IMR-90 (cell line): Measurements from ENCODE around the gene ESR2. TPM values are rescaled to one million over a fixed set of nuclear protein-coding genes. Genes with fewer than 3 reads are reported as not detected.

Experiments
- ATAC-seq: fragments of 200-7000 bp; cut with Tn5 transposase; 2 replicates; pipeline ENCODE4 v1.9.1; 2020; ENCODE audit warnings: low read depth, mild to moderate bottlenecking, moderate library complexity
- BruUV-seq: library from RNA; stranded (reverse); fragments of 400-500 nt; replicated peaks from 2 replicates; lab custom pipeline; 2021; lab: Mats Ljungman, UMichigan
- CTCF ChIA-PET: fragments of 300-600 bp; formaldehyde crosslinking; extraction: SDS; loops from one replicate; lab custom pipeline; 2021; ENCODE audit warnings: antibody characterized with exemption; lab: Yijun Ruan, JAX
- POLR2A ChIA-PET: fragments of 300-600 bp; sonication (Branson Sonifier 250); formaldehyde crosslinking; loops from one replicate; lab custom pipeline; 2022; ENCODE audit warnings: antibody characterized with exemption; ENCODE audit not compliant: unreplicated experiment; lab: Charles Lee
- DNase-seq: peaks from one replicate; pipeline ENCODE4 v3.0.0; 2013
- H2AFZ ChIP-seq: replicated peaks from 2 replicates; pipeline ENCODE3; 2013; ENCODE audit warnings: low read length, mild to moderate bottlenecking; ENCODE audit not compliant: poor library complexity
- H2AK5ac ChIP-seq: 2 replicates; pipeline ENCODE4 v1.6.1; 2013; ENCODE audit warnings: low read depth, low read length, inconsistent platforms
- H2AK9ac ChIP-seq: replicated peaks from 2 replicates; pipeline ENCODE3; 2013; ENCODE audit warnings: mild to moderate bottlenecking, low read depth, low read length, moderate library complexity; ENCODE audit not compliant: poor library complexity
- H2BK120ac ChIP-seq: 2 replicates; pipeline ENCODE4 v1.6.1; 2013; ENCODE audit warnings: low read depth, low read length, inconsistent platforms
- H2BK15ac ChIP-seq: 3 replicates; pipeline ENCODE4 v1.6.1; 2013; ENCODE audit warnings: low read depth, low read length, inconsistent platforms
- H2BK20ac ChIP-seq: 2 replicates; pipeline ENCODE4 v1.6.1; 2013; ENCODE audit warnings: low read depth, mild to moderate bottlenecking, inconsistent platforms, low read length, moderate library complexity
- H2BK5ac ChIP-seq: 2 replicates; pipeline ENCODE4 v1.6.1; 2013; ENCODE audit warnings: mild to moderate bottlenecking, low read depth, low read length, inconsistent platforms; ENCODE audit not compliant: poor library complexity, severe bottlenecking
- H3K14ac ChIP-seq: replicated peaks from 2 replicates; pipeline ENCODE4 v1.6.1; 2013; ENCODE audit warnings: low read depth, low read length, inconsistent platforms
- H3K18ac ChIP-seq: 2 replicates; pipeline ENCODE4 v1.6.1; 2013; ENCODE audit warnings: low read depth, low read length, control low read depth
- H3K23ac ChIP-seq: 2 replicates; pipeline ENCODE4 v1.6.1; 2013; ENCODE audit warnings: low read depth, low read length, inconsistent platforms
- H3K27ac ChIP-seq: 2 replicates; pipeline ENCODE4 v1.5.1; 2013; ENCODE audit warnings: mild to moderate bottlenecking, control low read depth, low read length; ENCODE audit not compliant: insufficient read depth
- H3K27me3 ChIP-seq: 2 replicates; pipeline ENCODE4 v1.6.1; 2013; ENCODE audit warnings: low read length; ENCODE audit not compliant: control insufficient read depth, insufficient read depth
- H3K36me3 ChIP-seq: 2 replicates; pipeline ENCODE4 v1.6.1; 2013; ENCODE audit warnings: low read length, mixed read lengths; ENCODE audit not compliant: control insufficient read depth, insufficient read depth
- H3K4ac ChIP-seq: 2 replicates; pipeline ENCODE4 v1.6.1; 2013; ENCODE audit warnings: low read depth, low read length, inconsistent platforms
- H3K4me1 ChIP-seq: 2 replicates; pipeline ENCODE4 v1.6.1; 2013; ENCODE audit warnings: low read length, mixed read lengths; ENCODE audit not compliant: control insufficient read depth, insufficient read depth
- H3K4me2 ChIP-seq: 2 replicates; pipeline ENCODE4 v1.6.1; 2013; ENCODE audit warnings: low read depth, mild to moderate bottlenecking, control low read depth, low read length, moderate library complexity
- H3K4me3 ChIP-seq: 2 replicates; pipeline ENCODE4 v1.5.1; 2013; ENCODE audit warnings: low read depth, mild to moderate bottlenecking, control low read depth, low read length, moderate library complexity; ENCODE audit not compliant: insufficient read depth
- H3K56ac ChIP-seq: 2 replicates; pipeline ENCODE4 v1.6.1; 2013; ENCODE audit warnings: low read length, inconsistent platforms; ENCODE audit not compliant: insufficient read depth; ENCODE audit errors: extremely low read depth
- H3K79me1 ChIP-seq, 2 experiments: 2 replicates each; pipeline ENCODE4 v1.6.1; 2013; ENCODE audit warnings: low read length in 2 of 2, inconsistent platforms in 1 of 2, low read depth in 1 of 2
- H3K9ac ChIP-seq: 2 replicates; pipeline ENCODE4 v1.6.1; 2013; ENCODE audit warnings: low read depth, low read length, control low read depth
- H3K9me1 ChIP-seq: 2 replicates; pipeline ENCODE4 v1.6.1; 2013; ENCODE audit warnings: low read length, inconsistent platforms; ENCODE audit not compliant: insufficient read depth
- H3K9me3 ChIP-seq: 2 replicates; pipeline ENCODE4 v1.6.1; 2013; ENCODE audit warnings: low read length; ENCODE audit not compliant: control insufficient read depth, insufficient read depth
- H4K20me1 ChIP-seq: 2 replicates; pipeline ENCODE4 v1.6.1; 2013; ENCODE audit warnings: low read length, inconsistent platforms; ENCODE audit not compliant: insufficient read depth
- H4K5ac ChIP-seq: 2 replicates; pipeline ENCODE4 v1.6.1; 2013; ENCODE audit warnings: mild to moderate bottlenecking, low read depth, low read length, control low read depth
- H4K8ac ChIP-seq, 2 experiments: 2 replicates each; pipeline ENCODE4 v1.6.1; 2013; ENCODE audit warnings: low read depth in 2 of 2, low read length in 2 of 2, control low read depth in 1 of 2, inconsistent platforms in 1 of 2
- H4K91ac ChIP-seq: 2 replicates; pipeline ENCODE4 v1.6.1; 2013; ENCODE audit warnings: low read depth, low read length, inconsistent platforms; ENCODE audit not compliant: insufficient read depth
- BHLHE40 ChIP-seq: fragments of 150-350 bp; IDR thresholded peaks from 2 replicates; pipeline ENCODE4 v1.6.1; 2016; ENCODE audit warnings: mild to moderate bottlenecking, low read depth, low read length
- CEBPB ChIP-seq: IDR thresholded peaks from 2 replicates; pipeline ENCODE4 v1.6.1; 2012; ENCODE audit warnings: low read depth, low read length, improper control_type of control experiment
- CHD1 ChIP-seq: IDR thresholded peaks from 2 replicates; pipeline ENCODE4 v1.6.1; 2012; ENCODE audit warnings: low read depth, low read length, improper control_type of control experiment
- MAFK ChIP-seq: IDR thresholded peaks from 2 replicates; pipeline ENCODE4 v1.6.1; 2012; ENCODE audit warnings: low read depth, low read length, improper control_type of control experiment
- MXI1 ChIP-seq: IDR thresholded peaks from 2 replicates; pipeline ENCODE4 v1.6.1; 2012; ENCODE audit warnings: low read depth, mild to moderate bottlenecking, low read length, moderate library complexity, borderline replicate concordance
- POLR2A ChIP-seq: IDR thresholded peaks from 2 replicates; pipeline ENCODE4 v1.6.1; 2012; ENCODE audit warnings: mild to moderate bottlenecking, low read depth, low read length
- SMC3 ChIP-seq: fragments of 150-350 bp; IDR thresholded peaks from 2 replicates; pipeline ENCODE4 v1.6.1; 2016; ENCODE audit warnings: low read depth, mild to moderate bottlenecking, antibody characterized with exemption, low read length, moderate library complexity
- WGBS, 2 experiments: methylation state at CpG; one replicate each; pipeline versions ENCODE4 v1.1.5 to v1.1.7; 2013; ENCODE audit warnings: missing lambda C conversion rate in 2 of 2; ENCODE audit not compliant: insufficient read length in 1 of 2; ENCODE audit errors: extremely low coverage in 2 of 2; 5-methylcytosine and 5-hydroxymethylcytosine counted together
- dilution Hi-C: fragments of 300-500 bp; cut with HindIII; formaldehyde crosslinking; loops from one replicate; pipeline ENCODE4 v1.14.3; 2018; ENCODE audit warnings: low sequenced_read_pairs; ENCODE audit not compliant: unreplicated experiment
- in situ Hi-C: fragments of 300-500 bp; cut with MboI; formaldehyde crosslinking; loops from 3 replicates; pipeline ENCODE4 v1.14.3; 2019; ENCODE audit warnings: low sequenced_read_pairs, inconsistent platforms, mixed read lengths
- intact Hi-C: fragments of 100-400 bp; cut with micrococcal nuclease; formaldehyde crosslinking; loops from 2 replicates; pipeline ENCODE4 v1.10.0; 2022
- polyA plus RNA-seq, 3 experiments: library from polyadenylated mRNA; depleted of rRNA; stranded (reverse); fragments of >200 nt; gene quantifications; 2 replicates each; pipeline ENCODE4 v1.2.3, GENCODE V29; 2012; ENCODE audit warnings: low replicate concordance in 1 of 3
- total RNA-seq: library from RNA; depleted of rRNA; stranded (reverse); fragments of >200 nt; gene quantifications from 2 replicates; pipeline ENCODE4 v1.2.3, GENCODE V29; 2012
- TF ChIP-seq, protein P1 (sequence below): fragments of 150-350 bp; IDR thresholded peaks from 2 replicates; pipeline ENCODE4 v1.6.1; 2017; ENCODE audit warnings: mild to moderate bottlenecking, antibody characterized with exemption, low read length, low read depth

Gene ESR2
- total and polyA plus RNA-seq, 2 of the 4 experiments (the other 2 are of a cell fraction): under 0.01 to 0.03 TPM

DNA sequence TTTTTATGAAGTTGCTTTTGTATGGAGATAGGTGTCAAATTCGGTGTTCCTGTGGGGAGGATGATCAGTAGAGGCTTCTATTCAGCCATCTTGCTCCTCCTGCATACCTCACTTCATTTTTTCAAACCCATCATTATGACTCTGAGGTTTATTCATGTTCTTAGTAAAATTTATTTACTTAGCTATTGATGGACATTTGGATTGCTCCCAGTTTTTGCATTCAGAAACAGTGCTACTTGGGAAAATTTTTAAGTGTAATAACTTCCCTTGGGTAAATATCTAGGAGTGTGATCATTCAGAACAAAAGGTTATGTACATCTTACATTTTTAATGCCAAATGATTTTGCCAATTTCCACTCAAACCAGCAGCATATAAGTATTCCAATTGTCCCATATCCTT, 233.1 kb downstream of the ESR2 start:
- Histone ChIP-seq H4K91ac (no peak overlapping the region), H3K4me2 (no peak overlapping the region), H3K56ac (no peak overlapping the region), H3K36me3 (no peaks in the 10 kb centered on the region), H3K23ac (no peak overlapping the region), H2BK120ac (no peak overlapping the region), H3K27me3 (no peaks in the 10 kb centered on the region), H3K9me3 (no peaks in the 10 kb centered on the region), H3K18ac (no peak overlapping the region), H2AK9ac (no peak overlapping the region), H3K27ac (no peak overlapping the region), H2AK5ac (no peak overlapping the region), H4K20me1 (no peaks in the 10 kb centered on the region), H3K9me1 (no peaks in the 10 kb centered on the region), H2BK20ac (no peak overlapping the region), H3K4ac (no peak overlapping the region), H2AFZ (no peak overlapping the region), H3K4me3 (no peak overlapping the region), H4K5ac (no peak overlapping the region), H3K79me1 (no peaks in the 10 kb centered on the region), H2BK15ac (no peak overlapping the region), H2BK5ac (no peak overlapping the region), H3K14ac (no peak overlapping the region), H4K8ac (no peak overlapping the region), H3K9ac (no peak overlapping the region), H3K4me1 (no peaks in the 10 kb centered on the region)
- intact Hi-C loops: no loop called here
- TF ChIP-seq, protein P1, sequence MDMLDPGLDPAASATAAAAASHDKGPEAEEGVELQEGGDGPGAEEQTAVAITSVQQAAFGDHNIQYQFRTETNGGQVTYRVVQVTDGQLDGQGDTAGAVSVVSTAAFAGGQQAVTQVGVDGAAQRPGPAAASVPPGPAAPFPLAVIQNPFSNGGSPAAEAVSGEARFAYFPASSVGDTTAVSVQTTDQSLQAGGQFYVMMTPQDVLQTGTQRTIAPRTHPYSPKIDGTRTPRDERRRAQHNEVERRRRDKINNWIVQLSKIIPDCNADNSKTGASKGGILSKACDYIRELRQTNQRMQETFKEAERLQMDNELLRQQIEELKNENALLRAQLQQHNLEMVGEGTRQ: no peak
- TF ChIP-seq BHLHE40 (no peak), MAFK (no peak), CEBPB (no peak), CHD1 (no peak), SMC3 (no peak), MXI1 (no peak), POLR2A (no peak)
- no peak for ATAC-seq
- ChIA-PET CTCF (interaction anchor here (1.0 kb wide), 2 partner anchors 170 to 233 kb away, joined by 3 to 4 read pairs; partner anchors contain the start of gene ESR2), POLR2A (no interaction called here)
- no TSS peak for BruUV-seq
- in situ Hi-C loops: no loop called here
- DNase-seq: no peak
- dilution Hi-C loops: no loop called here
- WGBS, 2 experiments: no CpG with 5 or more reads among the region's 1 CpG
